ENCODE results near the gene DMRT2.

The DMRT2 gene

GRCh38 chr9:1096155-1096964 is 46.2 kb downstream of the DMRT2 start:
- no peak for DNase-seq

GRCh38 chr9:1098551-1098950 is 48.4 kb downstream of the DMRT2 start:
- DNase-seq = no peak

GRCh38 chr9:1100201-1100600 is 50.0 kb downstream of the DMRT2 start:
- no peak for DNase-seq

GRCh38 chr9:1100945-1101344 is 50.8 kb downstream of the DMRT2 start:
- peak; percentile 67 for DNase-seq

GRCh38 chr9:1101846-1102641 is 51.9 kb downstream of the DMRT2 start:
- no peak for DNase-seq

GRCh38 chr9:1102642-1102970 is 52.4 kb downstream of the DMRT2 start:
- no peak for DNase-seq
